Activated T-cell treated with anti-CD3 and anti-CD28 coated beads, Interleukin-2, amount 50 U/mL, for 48 hours (primary cell): ENCODE results near the gene CFC1.
"Not testable (repeated sequence)": the region's sequence is repeated elsewhere in the genome, so short reads cannot be mapped to it uniquely, and the experiment has no call there.

Experiments used
- DNase-seq, 2 experiments: peaks; one replicate each; pipeline ENCODE4 v3.0.0-alpha.2; 2020

Gene CFC1

DNA sequence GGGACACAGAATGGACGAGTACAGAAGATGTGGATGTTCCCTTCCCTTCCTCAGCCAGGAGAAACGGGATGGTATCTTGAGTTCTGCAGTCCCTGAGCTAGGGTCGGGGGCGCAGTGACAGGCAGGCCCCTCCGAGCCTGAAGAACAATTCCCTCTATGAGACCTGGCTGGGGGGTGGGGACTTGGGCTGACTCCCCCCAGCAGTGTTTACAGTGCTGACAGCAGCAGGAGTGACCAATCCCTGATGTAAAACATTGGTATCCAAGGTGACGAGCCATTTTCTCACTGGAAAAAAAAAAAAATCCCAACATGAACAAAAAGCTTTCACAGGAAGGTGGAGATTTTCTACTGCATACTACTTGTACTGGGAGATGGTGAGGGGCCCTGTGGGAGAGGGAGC lies at the start of gene CFC1:
CFC1 (minus strand) TSS at position 183 of the 400 bp plus-strand sequence. CDS start 288 bp downstream, outside the sequence.
- not testable (repeated sequence) for DNase-seq

DNA sequence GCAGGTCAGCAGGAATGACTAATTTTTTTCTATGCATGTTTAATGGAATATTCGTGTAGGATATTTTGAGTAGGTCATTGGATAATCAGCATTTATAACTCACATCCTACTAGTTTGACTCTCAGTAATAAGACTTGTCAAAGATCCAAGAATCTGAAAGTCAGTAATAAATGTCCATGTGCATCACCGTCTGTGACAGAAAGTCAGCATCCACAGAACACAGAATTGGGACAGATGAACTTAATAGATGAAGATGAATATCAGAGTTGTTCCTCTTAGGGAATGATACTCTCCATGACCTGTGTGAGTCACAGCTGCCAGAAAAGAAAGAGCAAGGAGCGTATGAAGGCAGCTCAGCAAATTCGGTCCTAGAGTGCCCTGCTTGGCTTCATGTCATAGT lies 42.3 kb upstream of the CFC1 start:
- not testable (repeated sequence) for DNase-seq

DNA sequence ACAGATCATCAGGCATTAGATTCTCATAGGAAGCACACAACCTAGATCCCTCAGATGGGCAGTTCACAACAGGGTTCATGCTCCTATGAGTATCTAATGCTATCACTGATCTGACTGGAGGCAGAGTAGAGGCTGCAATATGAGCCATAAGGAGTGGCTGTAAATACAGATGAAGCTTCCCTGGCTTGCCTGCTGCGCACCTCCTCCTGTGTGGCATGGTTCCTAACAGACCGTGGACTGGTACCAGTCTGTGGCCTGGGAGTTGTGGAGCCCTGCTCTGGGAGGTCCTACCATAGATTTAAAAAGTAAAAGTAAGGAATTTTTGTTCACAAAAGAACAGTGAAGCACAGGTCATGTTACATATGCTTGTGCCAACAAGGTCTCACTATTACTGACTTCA lies 39.6 kb upstream of the CFC1 start:
- DNase-seq: not testable (repeated sequence)

- DNase-seq: not testable (repeated sequence)
Measured at GRCh38 chr2:130628784-130629475, 29.6 kb upstream of the CFC1 start.

DNA sequence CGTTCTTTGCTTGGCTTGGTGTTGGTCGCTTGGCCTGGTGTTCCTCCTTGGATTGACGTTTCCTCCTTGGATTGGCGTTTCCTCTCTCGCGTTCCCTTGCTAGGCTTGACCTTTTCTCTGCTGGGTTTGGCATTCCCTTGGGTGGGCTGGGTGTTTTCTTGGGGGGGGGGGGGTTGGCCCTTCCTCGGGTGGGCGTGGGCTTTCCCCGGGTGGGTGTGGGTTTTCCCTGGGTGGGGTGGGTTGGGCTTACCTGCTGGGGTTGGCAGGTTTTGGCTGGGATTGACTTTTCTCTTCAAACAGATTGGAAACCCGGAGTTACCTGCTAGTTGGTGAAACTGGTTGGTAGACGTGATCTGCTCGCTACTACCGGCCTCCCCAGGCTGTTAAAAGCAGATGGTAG lies 11.8 kb upstream of the CFC1 start, which contains the start of gene POTEJ:
POTEJ (plus strand) TSS at position 301 of the 400 bp plus-strand sequence; CDS start at position 394, 93 bp downstream.
- not testable (repeated sequence) for DNase-seq

DNA sequence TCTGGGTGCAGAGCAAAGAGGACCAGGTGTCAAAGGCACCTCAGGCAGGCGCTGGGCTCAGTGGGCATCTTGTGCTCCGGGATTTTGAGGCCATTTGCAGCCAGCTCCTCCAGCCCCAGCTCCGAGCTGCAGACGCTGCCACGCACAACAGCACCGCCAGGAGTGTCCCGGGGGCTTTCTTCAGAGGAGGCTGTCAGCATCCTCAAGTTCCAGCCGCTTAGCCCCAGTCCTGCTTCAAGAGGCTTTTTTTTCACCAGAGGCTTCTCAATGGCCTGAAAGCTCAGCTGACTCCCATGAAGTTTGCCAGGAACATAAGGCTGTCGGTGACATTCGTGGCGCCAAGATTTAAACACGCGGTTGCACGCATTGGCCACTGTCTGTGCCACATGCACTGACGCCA lies 11.1 kb upstream of the CFC1 start:
- DNase-seq: not testable (repeated sequence)

GRCh38 chr2:130609002-130609920 lies 9.9 kb upstream of the CFC1 start:
- not testable (repeated sequence) for DNase-seq

DNA sequence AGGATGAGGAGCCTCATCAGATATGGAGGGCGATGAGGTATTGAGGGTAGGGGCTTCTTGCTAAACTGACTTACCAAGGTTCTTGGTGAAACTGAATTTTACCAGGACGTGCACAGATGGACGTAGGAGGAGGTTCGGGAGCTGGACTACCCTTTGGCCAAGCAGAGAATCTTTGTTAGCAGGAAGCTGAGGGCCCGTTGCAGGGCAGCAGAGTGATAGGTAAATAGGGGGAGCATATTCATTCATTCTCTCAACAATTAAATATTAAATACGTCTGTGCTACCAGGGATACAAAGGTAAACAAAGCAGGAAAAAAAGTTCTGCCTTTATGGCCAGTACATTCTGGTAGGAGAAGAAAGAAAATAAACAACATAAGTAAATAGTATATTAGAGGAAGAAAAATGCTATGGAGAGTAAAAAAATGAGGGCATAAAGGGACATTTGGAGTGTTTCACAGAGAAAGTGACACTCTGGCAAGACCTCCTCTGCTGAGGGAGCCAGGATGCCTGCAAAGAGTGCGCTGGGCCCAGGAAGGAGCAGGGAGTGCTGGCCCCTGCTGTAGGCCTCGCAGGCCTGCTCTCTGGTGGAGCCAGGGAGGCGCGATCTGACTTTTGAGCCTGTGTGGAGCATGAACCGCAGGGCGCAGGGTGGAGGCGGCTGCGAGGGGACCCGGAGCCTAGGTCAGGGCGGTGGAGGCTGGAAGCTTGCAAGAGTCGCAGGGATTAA lies 9.1 kb upstream of the CFC1 start:
- not testable (repeated sequence) for DNase-seq

GRCh38 chr2:130601648-130602302 lies 2.4 kb upstream of the CFC1 start:
- DNase-seq: not testable (repeated sequence)

DNA sequence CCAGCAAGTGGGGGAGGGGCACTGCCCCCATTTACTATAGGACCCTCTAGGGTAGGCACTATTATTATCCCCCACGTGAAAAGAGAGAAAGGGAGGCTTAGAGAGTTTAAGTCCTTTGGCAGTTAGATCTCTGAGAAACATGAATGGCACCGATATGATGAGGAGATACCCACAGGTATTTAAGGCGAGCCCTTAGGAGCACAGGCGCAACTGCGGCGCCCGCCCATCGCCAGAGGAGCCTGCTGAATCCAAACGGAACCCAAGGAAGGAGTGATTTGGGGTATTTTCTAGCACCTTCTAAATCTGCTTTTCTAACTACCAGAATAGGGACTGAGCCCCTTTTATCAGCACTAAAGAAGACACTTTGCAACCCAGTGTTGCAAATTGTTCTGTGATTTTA lies 551 bp upstream of the CFC1 start:
- DNase-seq: not testable (repeated sequence)

DNA sequence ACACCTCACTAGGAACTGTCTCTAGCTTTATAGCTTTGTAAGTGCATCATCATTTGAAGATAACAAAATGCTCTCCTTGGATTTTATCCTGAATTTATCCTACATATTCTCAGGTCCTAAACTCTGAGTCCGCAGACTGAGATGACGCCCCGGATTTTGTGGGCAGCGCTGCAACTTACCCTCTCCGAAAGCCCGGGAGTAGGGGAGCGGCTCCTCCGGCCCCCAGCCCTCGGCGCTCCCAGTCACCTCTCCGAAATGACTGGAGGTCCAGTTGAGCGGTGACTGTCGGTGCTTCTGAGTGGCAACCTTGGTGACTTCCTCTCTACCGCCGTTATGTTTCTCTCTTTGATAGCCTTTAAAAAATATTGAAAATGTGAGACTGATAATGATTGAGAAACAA lies 912 bp downstream of the CFC1 start:
- not testable (repeated sequence) for DNase-seq

GRCh38 chr2:130597994-130598393 lies 1.4 kb downstream of the CFC1 start:
- DNase-seq: not testable (repeated sequence)

DNA sequence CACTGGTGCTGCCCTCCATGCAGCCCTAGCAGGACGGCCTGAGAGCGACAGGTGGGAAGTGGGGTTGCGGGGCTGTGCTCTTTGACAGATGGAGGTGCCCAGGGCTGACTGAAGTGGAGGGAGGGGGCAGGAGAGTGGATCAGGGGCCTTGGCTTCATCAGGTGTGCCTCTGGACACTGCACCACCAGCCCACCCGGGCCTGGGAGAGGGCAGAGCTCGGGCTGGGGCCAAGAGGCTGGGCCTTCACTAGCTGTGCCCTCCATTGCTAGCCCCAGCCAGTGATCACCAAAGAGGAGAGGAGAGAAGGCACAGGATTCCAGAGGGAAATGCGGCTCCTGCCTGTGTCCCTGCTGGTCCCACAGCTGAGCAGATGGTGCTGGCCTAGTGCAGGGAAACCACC lies 2.6 kb downstream of the CFC1 start:
- DNase-seq: not testable (repeated sequence)

DNA sequence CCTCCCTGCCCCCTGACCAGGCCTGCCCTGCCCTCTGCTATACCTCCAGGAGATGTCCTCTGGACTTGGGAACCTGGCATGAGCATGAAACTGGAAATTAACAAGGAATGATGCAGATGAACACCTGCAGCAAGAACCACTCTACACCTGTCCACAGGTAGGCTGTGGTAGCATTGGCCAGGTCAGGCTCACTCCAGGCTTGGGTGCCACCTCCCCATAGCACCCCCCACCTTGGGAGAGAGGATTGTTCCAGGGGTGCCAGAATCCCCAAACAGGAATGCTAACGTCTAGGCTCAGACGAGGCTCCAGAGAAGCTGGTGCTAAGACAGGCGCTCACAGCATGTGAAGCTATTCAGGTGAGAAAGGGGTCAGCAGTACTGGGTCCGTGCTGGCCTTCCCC lies 5.4 kb downstream of the CFC1 start:
- not testable (repeated sequence) for DNase-seq

GRCh38 chr2:130592791-130593414 lies 6.5 kb downstream of the CFC1 start:
- DNase-seq: not testable (repeated sequence)

- DNase-seq: not testable (repeated sequence)
Measured at GRCh38 chr2:130590842-130591359, 8.5 kb downstream of the CFC1 start.

GRCh38 chr2:130590170-130590841 lies 9.1 kb downstream of the CFC1 start:
- not testable (repeated sequence) for DNase-seq

DNA sequence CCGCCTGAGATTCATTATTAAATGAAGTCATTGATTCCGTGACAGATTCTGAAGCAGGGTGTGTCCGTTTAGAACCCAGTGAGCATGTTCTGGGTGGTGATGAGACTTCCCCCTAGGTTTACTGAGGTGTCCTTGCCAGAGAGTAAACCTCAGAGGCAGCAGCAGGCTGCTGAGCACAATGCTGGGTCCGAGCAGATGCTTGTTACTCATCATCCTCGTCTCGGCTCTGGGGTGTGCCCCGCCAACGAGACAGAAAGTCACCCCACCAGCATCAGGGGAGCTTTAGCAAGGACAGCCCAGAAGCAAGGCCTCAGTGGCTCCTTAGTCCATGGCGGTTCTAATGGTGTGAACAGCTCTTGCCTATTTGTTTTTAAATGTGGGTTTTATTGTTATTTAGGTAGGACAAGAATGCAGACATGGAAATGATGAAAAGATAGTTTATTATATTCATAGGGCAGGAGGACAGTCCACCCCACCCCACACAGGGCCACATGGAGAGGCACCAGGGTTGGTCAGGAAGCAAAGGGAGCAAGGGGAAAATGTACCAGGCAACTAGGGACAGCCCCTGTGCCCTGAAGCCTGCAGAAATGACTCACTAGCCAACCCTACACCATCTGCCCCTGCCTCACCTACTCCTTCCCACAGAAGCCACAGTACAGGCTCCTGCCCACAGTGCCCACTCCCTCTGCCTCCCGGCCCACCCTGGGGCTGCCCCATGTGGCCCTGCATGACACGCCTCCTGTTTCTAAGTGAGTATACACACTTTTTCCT lies 10.5 kb downstream of the CFC1 start:
- DNase-seq: peak; percentile 64 to 66

- DNase-seq: not testable (repeated sequence)
Measured at GRCh38 chr2:130584726-130585125, 14.6 kb downstream of the CFC1 start.

DNA sequence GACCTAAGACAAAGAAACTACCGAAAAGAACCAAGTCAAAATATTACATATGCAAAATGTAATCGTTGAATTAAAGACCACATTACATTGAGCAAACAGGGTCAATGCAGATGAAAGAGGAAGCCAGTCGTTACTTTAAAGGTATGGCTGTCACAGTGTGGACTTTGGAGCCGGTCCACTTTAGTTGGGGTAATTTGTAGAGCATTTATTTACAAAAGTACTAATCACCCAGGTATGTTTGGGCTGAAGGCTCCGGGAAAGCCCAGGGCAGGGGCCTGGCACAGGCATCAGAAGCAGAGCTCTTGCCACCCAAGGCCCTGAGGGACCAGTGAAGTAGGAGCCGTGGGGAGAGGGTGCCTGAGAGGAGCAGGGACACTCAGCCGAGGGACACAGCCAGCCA lies 15.8 kb downstream of the CFC1 start:
- not testable (repeated sequence) for DNase-seq
